NCI-H187 treated with DMSO at 0.1 percent for 48 hours (cell line): ENCODE data around the gene LDB1.

Experiments used
- DNase-seq: peaks from one replicate; lab custom pipeline; 2025; lab: John Stamatoyannopoulos, UW

The LDB1 gene

DNA sequence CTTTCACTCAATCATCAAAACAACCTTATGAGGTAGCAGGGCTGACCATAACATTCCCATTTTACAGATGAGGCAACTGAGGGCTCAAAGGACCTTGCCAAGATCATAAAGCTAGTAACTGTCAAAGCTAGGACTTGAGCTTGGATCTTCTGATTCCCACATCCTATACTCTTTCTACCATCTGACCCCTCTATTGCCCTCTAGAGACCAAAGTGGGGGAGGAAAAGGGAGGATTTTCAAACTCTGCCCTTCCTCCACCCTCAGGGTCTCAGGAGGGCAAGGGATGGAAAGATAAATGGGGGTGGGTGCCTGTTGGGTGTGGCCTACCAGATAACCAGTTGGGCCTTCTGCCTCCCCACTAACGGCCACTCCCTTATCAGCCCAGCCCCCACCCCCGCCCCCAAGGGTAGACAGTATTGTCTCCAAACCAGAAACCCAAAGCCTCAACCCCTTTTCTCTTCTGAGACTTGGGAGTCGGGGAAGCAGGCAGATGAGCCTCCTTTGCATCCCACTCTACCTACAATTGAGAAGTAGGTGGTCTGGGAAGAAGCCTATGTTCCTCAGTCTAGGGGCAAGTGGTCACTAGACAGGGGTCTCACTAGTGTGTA, 7.9 kb downstream of the LDB1 start:
- DNase-seq = no peak

GRCh38 chr10:102111276-102111675, 8.9 kb downstream of the LDB1 start:
- DNase-seq = no peak

GRCh38 chr10:102109166-102110116, 10.7 kb downstream of the LDB1 start:
- no peak for DNase-seq

- no peak for DNase-seq
These were observed 13.2 kb downstream of the LDB1 start for GRCh38 chr10:102106998-102107397.

GRCh38 chr10:102102421-102102820, 17.7 kb downstream of the LDB1 start:
- DNase-seq = no peak

GRCh38 chr10:102101152-102101551, 19.0 kb downstream of the LDB1 start:
- no peak for DNase-seq

- no peak for DNase-seq
These were observed 23.7 kb downstream of the LDB1 start for GRCh38 chr10:102096449-102096848.

DNA sequence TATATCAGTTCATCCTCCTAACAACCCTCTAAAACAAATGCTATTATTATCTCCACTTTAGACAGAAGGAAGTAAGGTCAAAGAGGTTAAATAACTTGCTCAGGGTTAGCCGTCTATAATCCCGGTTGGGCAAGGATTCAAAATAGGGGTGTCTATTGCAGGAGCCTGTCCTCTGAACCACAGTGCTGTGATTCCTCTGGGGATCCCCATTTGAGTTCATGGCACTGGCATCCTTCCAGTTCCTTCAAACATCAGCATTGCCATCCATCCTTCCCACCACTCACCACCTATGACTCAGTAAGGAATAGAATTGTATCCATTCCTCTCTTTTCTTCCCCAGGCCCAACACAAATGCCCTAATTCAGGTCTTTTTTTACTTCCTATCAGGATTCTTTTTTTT, 29.4 kb downstream of the LDB1 start:
- DNase-seq = no peak

DNA sequence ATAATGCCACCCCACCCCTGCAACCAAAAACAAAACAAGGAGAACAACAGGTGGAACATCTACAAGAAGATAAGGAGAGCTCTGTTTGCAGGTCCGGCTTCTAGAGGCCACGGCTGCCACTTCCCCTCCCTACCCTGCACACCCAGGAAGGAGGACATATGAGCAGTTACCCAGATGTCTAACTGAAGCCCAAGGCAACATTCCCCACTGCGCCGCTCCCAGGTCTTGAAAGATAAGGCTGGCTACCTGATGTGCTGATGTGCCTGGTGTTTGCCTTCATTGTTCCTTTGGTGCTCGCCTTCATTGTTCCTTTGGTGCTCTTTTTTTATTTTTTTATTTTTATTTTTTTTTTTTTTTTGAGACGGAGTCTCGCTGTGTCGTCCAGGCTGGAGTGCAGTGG, 34.0 kb downstream of the LDB1 start:
- no peak for DNase-seq

- DNase-seq = no peak
These were observed 34.8 kb downstream of the LDB1 start for GRCh38 chr10:102085336-102085735.

GRCh38 chr10:102083541-102083940, 36.6 kb downstream of the LDB1 start:
- no peak for DNase-seq

GRCh38 chr10:102072673-102073527, 47.3 kb downstream of the LDB1 start:
- DNase-seq = peak; percentile 19

DNA sequence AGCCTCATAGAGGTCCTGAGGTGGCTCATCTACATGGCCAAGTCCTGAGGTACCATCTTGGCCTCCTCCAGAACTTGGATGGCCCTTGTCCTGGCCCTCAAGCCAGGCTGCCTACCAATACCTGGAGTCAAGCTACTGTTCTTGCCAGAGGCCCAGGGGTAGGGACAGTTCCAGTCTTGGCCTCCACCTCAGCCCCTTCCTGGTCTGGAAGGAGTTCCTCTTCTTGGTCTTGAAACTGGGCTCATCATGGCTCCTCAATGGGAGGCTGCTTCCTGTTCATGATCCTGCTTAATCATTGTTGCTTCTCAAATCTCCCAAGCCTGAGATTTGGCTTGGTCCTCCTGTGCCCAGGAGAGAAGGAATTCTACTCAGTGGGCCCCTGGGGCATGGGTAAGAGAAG, 51.1 kb downstream of the LDB1 start:
- DNase-seq = no peak

DNA sequence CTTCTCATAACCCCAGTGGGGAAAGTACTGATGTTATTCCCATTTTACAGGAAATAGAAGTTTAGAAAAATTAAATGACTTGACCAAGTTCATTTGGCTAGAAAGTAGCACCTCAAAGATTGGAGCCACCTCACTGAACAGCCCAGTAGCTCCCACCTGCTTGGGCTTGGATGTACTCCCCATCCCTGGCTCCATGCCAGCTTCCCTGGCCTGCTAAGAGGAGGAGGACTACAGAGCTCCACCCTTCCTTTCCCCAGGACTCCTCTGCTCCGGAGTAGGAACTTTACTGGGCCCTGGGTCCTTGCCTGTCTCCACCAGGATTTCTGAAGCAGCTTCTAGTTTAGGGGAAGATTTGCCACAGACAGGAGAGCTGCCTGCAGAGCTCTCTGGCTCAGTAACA, 52.0 kb downstream of the LDB1 start:
- DNase-seq = no peak

- no peak for DNase-seq
These were observed 52.9 kb downstream of the LDB1 start for GRCh38 chr10:102067091-102067916.

DNA sequence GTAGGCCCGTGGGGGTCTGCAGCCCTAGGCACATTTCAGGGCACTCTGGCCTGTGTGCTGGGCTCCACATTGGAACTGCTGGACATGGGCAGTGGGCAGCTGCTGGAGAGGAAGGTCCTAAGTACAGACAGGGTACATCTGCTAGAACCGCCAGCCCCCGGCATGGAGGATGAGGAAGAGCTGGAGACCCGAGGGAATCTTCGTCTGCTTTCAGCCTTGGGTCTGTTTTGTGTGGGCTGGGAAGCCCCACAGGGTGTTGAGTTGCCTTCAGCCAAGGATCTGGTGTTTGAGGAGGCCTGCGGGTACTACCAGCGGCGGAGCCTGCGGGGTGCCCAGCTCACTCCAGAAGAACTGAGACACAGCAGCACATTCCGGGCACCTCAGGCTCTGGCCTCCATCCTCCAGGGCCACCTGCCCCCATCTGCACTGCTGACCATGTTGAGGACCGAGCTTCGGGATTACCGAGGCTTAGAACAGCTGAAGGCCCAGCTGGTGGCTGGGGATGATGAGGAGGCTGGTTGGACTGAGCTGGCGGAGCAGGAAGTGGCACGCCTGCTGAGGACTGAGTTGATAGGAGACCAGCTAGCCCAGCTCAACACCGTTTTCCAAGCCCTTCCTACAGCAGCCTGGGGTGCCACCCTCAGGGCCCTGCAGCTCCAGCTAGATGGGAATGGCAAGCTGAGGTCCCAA, 53.6 kb downstream of the LDB1 start:
- DNase-seq = no peak

DNA sequence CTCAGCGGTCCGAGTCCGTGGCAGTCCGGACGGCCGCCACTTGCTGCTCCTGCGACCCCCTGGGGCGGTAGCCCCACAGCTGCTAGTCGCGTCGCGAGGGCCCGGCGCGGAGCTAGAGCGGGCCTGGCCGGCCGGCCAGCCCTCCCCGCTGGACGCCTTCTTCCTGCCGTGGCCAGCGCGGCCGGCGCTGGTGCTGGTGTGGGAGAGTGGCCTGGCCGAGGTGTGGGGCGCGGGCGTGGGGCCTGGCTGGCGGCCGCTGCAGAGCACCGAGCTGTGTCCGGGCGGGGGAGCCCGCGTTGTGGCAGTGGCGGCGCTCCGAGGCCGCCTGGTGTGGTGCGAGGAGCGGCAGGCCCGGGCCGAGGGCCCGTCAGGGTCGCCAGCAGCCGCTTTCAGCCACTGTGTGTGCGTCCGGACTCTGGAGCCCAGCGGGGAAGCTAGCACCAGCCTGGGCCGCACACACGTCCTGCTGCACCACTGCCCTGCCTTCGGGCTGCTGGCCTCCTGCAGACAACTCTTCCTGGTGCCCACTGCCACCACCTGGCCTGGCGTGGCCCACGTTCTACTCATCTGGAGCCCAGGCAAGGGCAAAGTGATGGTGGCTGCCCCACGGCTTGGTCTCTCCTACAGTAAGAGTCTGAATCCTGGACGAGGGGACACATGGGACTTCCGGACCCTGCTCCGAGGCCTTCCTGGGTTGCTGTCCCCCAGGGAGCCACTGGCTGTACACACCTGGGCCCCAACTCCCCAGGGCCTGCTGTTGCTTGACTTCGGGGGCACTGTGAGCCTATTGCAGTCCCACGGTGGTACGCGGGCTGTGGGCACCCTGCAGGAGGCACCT, 54.4 kb downstream of the LDB1 start:
- no peak for DNase-seq

- DNase-seq = no peak
These were observed 55.2 kb downstream of the LDB1 start, which contains the start of gene HPS6 for GRCh38 chr10:102064868-102065560. HPS6 (plus strand) TSS chr10:102065349; CDS start chr10:102065475, 126 bp downstream.

GRCh38 chr10:102064503-102064867, 55.7 kb downstream of the LDB1 start:
- no peak for DNase-seq
